Thoracic aorta (tissue), 2 donors: ENCODE results near the gene KIAA0232. TPM values are rescaled to one million over a fixed set of nuclear protein-coding genes. Genes with fewer than 3 reads are reported as not detected.
"Not testable (repeated sequence)": the region's sequence is repeated elsewhere in the genome, so short reads cannot be mapped to it uniquely, and the experiment has no call there.

Experiments
- ATAC-seq: fragments of 150-250 bp; one replicate; pipeline ENCODE4 v1.8.0; 2017; ENCODE audit warnings: low read depth; ENCODE audit not compliant: insufficient number of reproducible peaks, low FRiP score
- DNase-seq: peaks from one replicate; pipeline ENCODE4 v3.0.0-alpha.2; 2020; ENCODE audit warnings: low spot score
- H3K27ac ChIP-seq, 2 donors: fragments of 200-600 bp; sonication (generic); 1 replicate in 1 of 2; 2 replicates in 1 of 2; pipeline ENCODE4 v1.5.1; 2016; ENCODE audit warnings: mild to moderate bottlenecking in 2 of 2, moderate library complexity in 2 of 2
- H3K27me3 ChIP-seq: fragments of 200-600 bp; sonication (generic); replicated peaks from 2 replicates; pipeline ENCODE4 v1.6.0; 2016; ENCODE audit warnings: mild to moderate bottlenecking; ENCODE audit not compliant: insufficient read depth
- H3K36me3 ChIP-seq: fragments of 200-600 bp; sonication (generic); one replicate; pipeline ENCODE4 v1.5.1; 2016
- H3K4me1 ChIP-seq, 2 donors: fragments of 200-600 bp; sonication (generic); 1 replicate in 1 of 2; 2 replicates in 1 of 2; pipeline versions ENCODE4 v1.5.1 to v1.6.0; 2016; ENCODE audit warnings: low read depth in 2 of 2, mild to moderate bottlenecking in 1 of 2; ENCODE audit not compliant: control insufficient read depth in 1 of 2
- H3K4me3 ChIP-seq: fragments of 200-600 bp; sonication (generic); 2 replicates; pipeline ENCODE4 v1.5.1; 2016; ENCODE audit warnings: mild to moderate bottlenecking
- H3K9me3 ChIP-seq: fragments of 200-600 bp; sonication (generic); 2 replicates; pipeline ENCODE4 v1.5.1; 2016
- CTCF ChIP-seq: fragments of 200-600 bp; sonication (generic); IDR thresholded peaks from one replicate; pipeline ENCODE4 v1.5.1; 2019; ENCODE audit warnings: antibody characterized with exemption
- total RNA-seq, 2 donors: library from RNA; depleted of rRNA; stranded (reverse); fragments of >200 nt; gene quantifications; one replicate each; pipeline versions ENCODE4 v1.1.0 to v1.2.3, GENCODE V29; 2016

KIAA0232 gene
- total RNA-seq, 2 donors from 2014 or later: 56.9 to 80.8 TPM

- Histone ChIP-seq H3K9me3 (no peaks in the 10 kb centered on the region), H3K27me3 (no peaks in the 10 kb centered on the region), H3K36me3 (no peaks in the 10 kb centered on the region), H3K4me3 (no peak overlapping the region), H3K27ac (no peak overlapping the region), H3K4me1 (no peaks in the 10 kb centered on the region)
- TF ChIP-seq CTCF: no peak
- ATAC-seq (no peak), DNase-seq (no peak)
These were observed 118.4 kb downstream of the KIAA0232 start for GRCh38 chr4:6900956-6901355.

DNA sequence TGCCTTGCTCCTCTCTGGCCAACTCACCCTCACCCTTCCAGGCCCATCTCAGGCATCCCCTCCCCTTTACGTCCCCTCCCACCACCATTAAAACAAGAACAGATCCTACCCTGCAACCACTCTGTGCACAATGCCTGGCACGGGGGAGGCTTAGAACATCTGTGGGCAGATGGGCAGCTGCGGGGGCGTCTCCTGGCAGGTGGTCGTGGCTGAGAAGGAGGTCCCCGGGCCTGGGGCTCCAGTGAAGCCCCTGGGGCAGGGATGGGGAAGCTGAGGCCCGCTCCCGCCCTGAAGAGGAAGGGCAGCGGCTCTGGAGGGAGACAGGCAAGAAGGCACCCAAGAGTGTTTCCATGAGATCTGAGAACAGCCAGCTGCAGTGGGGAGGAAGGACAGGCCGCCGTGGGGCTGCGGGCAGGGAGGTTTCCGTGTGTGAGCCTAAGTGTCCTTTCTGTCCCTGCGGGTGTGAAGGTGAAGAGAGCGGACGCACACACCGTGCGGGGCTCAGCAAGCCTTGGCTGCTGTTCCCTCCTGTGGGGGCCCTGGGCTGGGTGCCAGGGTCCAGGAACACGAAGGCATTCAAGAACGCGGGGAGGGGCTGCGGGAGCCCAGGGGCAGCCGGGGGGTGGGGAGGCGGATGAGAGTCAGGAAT is 119.3 kb downstream of the KIAA0232 start:
- no peak for DNase-seq
- no peak for TF ChIP-seq CTCF
- Histone ChIP-seq H3K27me3 (no peaks in the 10 kb centered on the region), H3K36me3 (no peaks in the 10 kb centered on the region), H3K9me3 (no peaks in the 10 kb centered on the region), H3K4me3 (no peak overlapping the region), H3K4me1 (no peaks in the 10 kb centered on the region), H3K27ac (no peak overlapping the region)
- ATAC-seq: no peak

GRCh38 chr4:6902318-6903042 is 120.0 kb downstream of the KIAA0232 start:
- ATAC-seq: no peak
- no peak for DNase-seq
- Histone ChIP-seq H3K27ac (no peak overlapping the region), H3K4me3 (no peak overlapping the region), H3K4me1 (peaks cover 0 to 3% of the 10 kb centered on the region in 2 donors), H3K9me3 (no peaks in the 10 kb centered on the region), H3K36me3 (no peaks in the 10 kb centered on the region), H3K27me3 (no peaks in the 10 kb centered on the region)
- no peak for TF ChIP-seq CTCF

GRCh38 chr4:6905516-6906445 is 123.3 kb downstream of the KIAA0232 start:
- DNase-seq: no peak
- H3K4me1 ChIP-seq: peaks cover 16 to 23% of the 10 kb centered on the region in 2 donors
- no peak overlapping the region for H3K27ac ChIP-seq

GRCh38 chr4:6906486-6906885 is 124.0 kb downstream of the KIAA0232 start:
- not testable (repeated sequence) for DNase-seq, ATAC-seq, H3K27ac ChIP-seq, H3K27me3 ChIP-seq, H3K4me3 ChIP-seq, H3K9me3 ChIP-seq, H3K36me3 ChIP-seq
- H3K4me1 ChIP-seq: peaks cover 16 to 30% of the 10 kb centered on the region in 2 donors

More at GRCh38 chr4:6905516-6906445, 123.3 kb downstream of the KIAA0232 start:
- TF ChIP-seq CTCF: no peak
- Histone ChIP-seq H3K9me3 (no peaks in the 10 kb centered on the region), H3K4me3 (no peak overlapping the region), H3K36me3 (no peaks in the 10 kb centered on the region), H3K27me3 (no peaks in the 10 kb centered on the region)
- ATAC-seq: no peak
